Chondrocyte (in vitro differentiated cells): ENCODE data around the gene ABI3BP. TPM values are rescaled to one million over a fixed set of nuclear protein-coding genes. Genes with fewer than 3 reads are reported as not detected.

Experiments
- DNase-seq: peaks from one replicate; pipeline ENCODE4 v3.0.0; 2021; ENCODE audit warnings: mixed read lengths, low spot score
- H3K27ac Mint-ChIP-seq: one replicate; pipeline ENCODE4 v1.8.0; 2021; ENCODE audit warnings: mild to moderate bottlenecking, moderate library complexity, mixed read lengths; ENCODE audit not compliant: unreplicated experiment
- H3K27me3 Mint-ChIP-seq: 2 replicates; pipeline ENCODE4 v1.8.0; 2021; ENCODE audit warnings: low read depth, mixed read lengths
- H3K36me3 Mint-ChIP-seq: 2 replicates; pipeline ENCODE4 v1.8.0; 2021; ENCODE audit warnings: low read depth, mixed read lengths
- H3K4me1 Mint-ChIP-seq: 2 replicates; pipeline ENCODE4 v1.8.0; 2021; ENCODE audit warnings: low read depth, mild to moderate bottlenecking, mixed read lengths
- H3K4me3 Mint-ChIP-seq: one replicate; pipeline ENCODE4 v1.8.0; 2021; ENCODE audit warnings: mild to moderate bottlenecking, moderate library complexity, mixed read lengths; ENCODE audit not compliant: unreplicated experiment
- H3K9me3 Mint-ChIP-seq: 2 replicates; pipeline ENCODE4 v1.8.0; 2021; ENCODE audit warnings: low read depth, mixed read lengths
- CTCF ChIP-seq: fragments of 200-600 bp; sonication (generic); IDR thresholded peaks from 2 replicates; pipeline ENCODE4 v1.5.0; 2021; ENCODE audit warnings: antibody characterized with exemption, mild to moderate bottlenecking, moderate library complexity
- total RNA-seq: library from RNA; stranded (reverse); gene quantifications from 3 replicates; pipeline ENCODE4 v1.2.1, GENCODE V29; 2021

ABI3BP gene
- total RNA-seq, 1 donor from 2014 or later = 10.2 TPM

DNA sequence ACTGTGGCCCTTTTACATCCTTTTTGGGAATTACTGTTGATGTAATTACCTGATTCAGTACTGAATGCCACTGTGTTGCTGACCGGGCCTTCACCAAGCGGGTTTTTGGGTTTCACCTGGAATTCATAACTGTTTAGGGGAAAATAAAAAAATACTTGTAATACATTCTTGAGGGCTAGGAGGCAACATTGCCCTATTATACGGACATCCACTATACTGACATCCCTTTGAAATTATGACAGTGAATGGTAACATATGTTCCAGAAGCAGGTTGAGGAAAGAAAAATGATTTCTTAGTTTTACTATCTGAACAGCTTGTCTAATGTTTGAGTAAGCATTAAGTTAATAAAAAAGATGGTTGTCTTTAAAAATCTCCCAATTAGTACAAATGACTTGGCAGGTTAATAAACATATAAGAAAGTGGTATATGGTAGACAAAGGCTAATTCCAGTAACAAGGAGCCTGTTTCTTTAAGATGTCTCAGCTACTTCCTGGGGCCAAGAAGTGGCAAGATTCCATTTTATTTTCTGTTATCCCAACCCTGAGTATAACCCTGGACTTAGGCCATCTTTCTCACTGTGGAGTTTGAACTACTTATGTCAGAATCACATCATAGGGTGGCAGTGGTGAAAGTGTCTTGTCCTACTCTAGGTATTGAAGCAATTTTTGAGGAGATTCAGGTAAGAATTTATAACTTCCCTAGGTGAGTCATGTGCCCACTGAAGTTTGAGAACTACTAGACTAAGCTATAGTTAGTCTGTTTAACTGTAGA is 238.5 kb downstream of the ABI3BP start:
- H3K4me1 Mint-ChIP-seq = peaks cover 28% of the 10 kb centered on the region
- no peak for DNase-seq
- no peaks in the 10 kb centered on the region for H3K9me3 Mint-ChIP-seq
- H3K36me3 Mint-ChIP-seq = peaks cover 35% of the 10 kb centered on the region
- TF ChIP-seq CTCF = peak; percentile 62
- H3K4me3 Mint-ChIP-seq = no peak overlapping the region
- no peaks in the 10 kb centered on the region for H3K27me3 Mint-ChIP-seq
- H3K27ac Mint-ChIP-seq = no peak overlapping the region

GRCh38 chr3:100753846-100754245 is 239.4 kb downstream of the ABI3BP start:
- H3K27ac Mint-ChIP-seq = no peak overlapping the region

DNA sequence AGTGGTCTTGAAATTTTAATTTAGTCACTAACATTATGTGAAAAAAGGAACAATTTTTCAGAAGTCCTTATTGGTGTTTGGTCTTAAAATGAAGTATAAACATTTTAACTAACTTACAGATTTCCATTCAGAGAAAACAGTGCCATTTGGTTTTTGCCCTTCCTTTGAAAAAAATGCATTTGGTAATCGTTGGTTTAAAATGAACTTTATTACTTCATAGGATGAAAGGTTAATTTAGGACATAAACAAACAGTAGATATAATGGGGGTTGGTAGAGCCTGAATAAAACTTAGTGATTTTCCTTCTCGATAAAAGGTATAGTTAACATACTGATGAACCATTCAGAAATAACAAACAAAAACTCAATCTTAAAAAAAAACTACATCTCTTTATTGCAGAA is 244.3 kb downstream of the ABI3BP start:
- peaks cover 33% of the 10 kb centered on the region for H3K4me1 Mint-ChIP-seq
- peaks cover 49% of the 10 kb centered on the region for H3K36me3 Mint-ChIP-seq
- no peaks in the 10 kb centered on the region for H3K9me3 Mint-ChIP-seq
- no peaks in the 10 kb centered on the region for H3K27me3 Mint-ChIP-seq
- DNase-seq = no peak
- TF ChIP-seq CTCF = no peak
- H3K27ac Mint-ChIP-seq = no peak overlapping the region
- no peak overlapping the region for H3K4me3 Mint-ChIP-seq

More at GRCh38 chr3:100753846-100754245, 239.4 kb downstream of the ABI3BP start:
- Mint-ChIP-seq H3K9me3 (no peaks in the 10 kb centered on the region), H3K4me1 (peaks cover 20% of the 10 kb centered on the region), H3K27me3 (no peaks in the 10 kb centered on the region), H3K36me3 (peaks cover 37% of the 10 kb centered on the region), H3K4me3 (no peak overlapping the region)
- no peak for TF ChIP-seq CTCF
- DNase-seq = no peak

GRCh38 chr3:100748220-100748619 is 245.0 kb downstream of the ABI3BP start:
- Mint-ChIP-seq H3K4me1 (peaks cover 27% of the 10 kb centered on the region), H3K27ac (no peak overlapping the region), H3K36me3 (peaks cover 45% of the 10 kb centered on the region), H3K27me3 (no peaks in the 10 kb centered on the region), H3K4me3 (no peak overlapping the region), H3K9me3 (no peaks in the 10 kb centered on the region)
- no peak for DNase-seq
- no peak for TF ChIP-seq CTCF

DNA sequence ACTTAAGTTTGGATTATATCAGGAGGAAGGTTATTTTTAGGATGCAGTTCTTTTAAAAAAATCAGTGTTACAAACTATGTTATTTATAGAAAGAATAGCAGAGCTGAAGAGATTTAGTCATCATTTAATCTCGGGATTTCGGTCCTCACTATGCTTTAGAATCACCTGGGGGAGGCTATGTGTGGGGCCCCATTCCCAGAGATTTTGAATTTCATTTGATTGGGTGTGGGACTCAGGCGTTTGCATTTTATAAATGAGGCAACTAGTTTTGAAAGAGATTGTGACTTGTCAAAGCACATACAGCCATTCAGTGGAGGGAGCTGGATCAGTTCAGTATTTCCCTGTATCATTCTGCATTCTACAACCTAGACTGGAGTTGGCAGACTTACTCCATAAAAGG is 247.1 kb downstream of the ABI3BP start:
- DNase-seq = no peak
- Mint-ChIP-seq H3K4me1 (peaks cover 24% of the 10 kb centered on the region), H3K36me3 (peaks cover 37% of the 10 kb centered on the region), H3K27ac (peak overlapping the region; percentile 83), H3K4me3 (no peak overlapping the region), H3K27me3 (no peaks in the 10 kb centered on the region), H3K9me3 (no peaks in the 10 kb centered on the region)
- peak; percentile 38 for TF ChIP-seq CTCF
